Upper lobe of left lung (tissue), 6 donors: ENCODE results near the gene RRM1. TPM values are rescaled to one million over a fixed set of nuclear protein-coding genes. Genes with fewer than 3 reads are reported as not detected.
"Not testable (repeated sequence)": the region's sequence is repeated elsewhere in the genome, so short reads cannot be mapped to it uniquely, and the experiment has no call there.

Experiments
- ATAC-seq, 2 donors: fragments of 200-7000 bp; cut with Tn5 transposase; one replicate each; pipeline ENCODE4 v1.9.1; 2022; ENCODE audit warnings: mild to moderate bottlenecking in 2 of 2, moderate library complexity in 2 of 2; ENCODE audit not compliant: low FRiP score in 2 of 2
- DNase-seq, 2 donors: peaks; one replicate each; pipeline ENCODE4 v3.0.0-alpha.2; 2019 to 2020
- H3K27ac ChIP-seq, 4 donors: fragments of 200-600 bp; sonication (generic); one replicate each; pipeline ENCODE4 v1.5.1; 2016 to 2019
- H3K27me3 ChIP-seq, 4 donors: fragments of 200-600 bp; sonication (generic); one replicate each; pipeline ENCODE4 v1.5.1; 2017 to 2019
- H3K36me3 ChIP-seq, 4 donors: fragments of 200-600 bp; sonication (generic); one replicate each; pipeline ENCODE4 v1.5.1; 2016 to 2019
- H3K4me1 ChIP-seq, 4 donors: fragments of 200-600 bp; sonication (generic); one replicate each; pipeline ENCODE4 v1.5.1; 2018 to 2019
- H3K4me3 ChIP-seq, 4 donors: fragments of 200-600 bp; sonication (generic); one replicate each; pipeline ENCODE4 v1.5.1; 2017 to 2019; ENCODE audit warnings: mild to moderate bottlenecking in 2 of 4, moderate library complexity in 1 of 4
- H3K9me3 ChIP-seq, 4 donors: fragments of 200-600 bp; sonication (generic); one replicate each; pipeline ENCODE4 v1.5.1; 2018 to 2019
- CTCF ChIP-seq, 6 experiments: fragments of 450-650 bp in 4 of 6; fragments of 200-600 bp in 2 of 6; sonication (generic) in 2 of 6; IDR thresholded peaks; one replicate each; pipeline ENCODE4 v1.5.1; 2016 to 2019; ENCODE audit warnings: antibody characterized with exemption in 6 of 6
- EP300 ChIP-seq, 4 donors: sonication (generic); formaldehyde crosslinking; IDR thresholded peaks; one replicate each; pipeline ENCODE4 v1.5.1; 2017; ENCODE audit warnings: antibody characterized with exemption in 4 of 4, control low read depth in 2 of 4
- POLR2A ChIP-seq, 4 donors: fragments of 450-650 bp; IDR thresholded peaks; one replicate each; pipeline ENCODE4 v1.5.1; 2016 to 2017; ENCODE audit warnings: antibody characterized with exemption in 4 of 4, mild to moderate bottlenecking in 2 of 4
- POLR2AphosphoS5 ChIP-seq, 2 donors: sonication (generic); formaldehyde crosslinking; IDR thresholded peaks; one replicate each; pipeline ENCODE4 v1.5.1; 2017; ENCODE audit warnings: antibody characterized with exemption in 2 of 2
- WGBS, 2 donors: methylation state at CpG; one replicate each; pipeline ENCODE4 v1.1.5; 2017 to 2018; 5-methylcytosine and 5-hydroxymethylcytosine counted together
- total RNA-seq, 6 donors: library from RNA; depleted of rRNA in 4 of 6; stranded (reverse); fragments of >200 nt in 4 of 6; gene quantifications; one replicate each; pipeline versions ENCODE4 v1.1.0 to v1.2.1, GENCODE V29; 2016 to 2021
- donor health status: DM: no; HTN: no; CAD: no; lungs with moderate emphysema.
- donor health status: DM: no; HTN: yes; CAD: no; lungs with severe emphysema.

Gene RRM1
- total RNA-seq, 6 donors from 2014 or later: 9.8 to 30.5 (median 25.4) TPM

- Histone ChIP-seq H3K27ac (no peak overlapping the region), H3K4me1 (no peaks in the 10 kb centered on the region), H3K4me3 (no peak overlapping the region), H3K9me3 (no peaks in the 10 kb centered on the region), H3K36me3 (peaks cover 7 to 87% (median 42%) of the 10 kb centered on the region in 4 donors), H3K27me3 (no peaks in the 10 kb centered on the region)
- ATAC-seq: no peak
- 88 to 94% methylated on average over 6 of the region's 6 CpGs for WGBS, 2 donors
- no peak for TF ChIP-seq EP300 (IDR thresholded peaks at IDR 0.05)
- TF ChIP-seq CTCF (IDR thresholded peaks at IDR 0.05): no peak
- TF ChIP-seq POLR2A (IDR thresholded peaks at IDR 0.05): no peak
- no peak for TF ChIP-seq POLR2AphosphoS5 (IDR thresholded peaks at IDR 0.05)
- no peak for DNase-seq
Observed at GRCh38 chr11:4125141-4125540, 30.5 kb downstream of the RRM1 start.

DNA sequence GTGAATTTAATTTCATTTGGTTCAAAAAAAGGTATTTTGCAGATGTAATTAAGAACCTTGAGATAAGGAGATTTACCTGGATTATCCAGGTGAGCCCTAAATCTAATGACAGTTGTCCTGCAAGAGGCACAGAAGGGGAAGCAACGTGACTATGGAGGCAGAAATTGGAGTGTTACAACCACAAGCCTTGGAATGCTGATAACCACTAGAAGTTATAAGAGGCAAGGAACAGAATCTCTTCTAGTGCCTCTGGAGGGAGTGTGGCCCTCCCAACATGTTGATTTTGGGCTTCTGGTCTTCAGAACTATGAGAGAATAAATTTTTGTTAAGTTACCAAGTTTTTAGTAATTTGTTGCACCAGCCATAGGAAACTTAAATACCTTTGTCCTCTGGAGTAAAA, 32.8 kb downstream of the RRM1 start:
- Histone ChIP-seq H3K27me3 (no peaks in the 10 kb centered on the region), H3K4me3 (no peak overlapping the region), H3K9me3 (no peaks in the 10 kb centered on the region), H3K27ac (no peak overlapping the region), H3K36me3 (peaks cover 7 to 77% (median 33%) of the 10 kb centered on the region in 4 donors), H3K4me1 (no peaks in the 10 kb centered on the region)
- TF ChIP-seq EP300 (IDR thresholded peaks at IDR 0.05) (no peak), CTCF (IDR thresholded peaks at IDR 0.05) (no peak), POLR2AphosphoS5 (IDR thresholded peaks at IDR 0.05) (no peak), POLR2A (IDR thresholded peaks at IDR 0.05) (no peak)
- DNase-seq (no peak), ATAC-seq (no peak)
- 62 to 69% methylated on average over 1 of the region's 1 CpG for WGBS, 2 donors

- not testable (repeated sequence) for H3K27ac ChIP-seq, H3K9me3 ChIP-seq, ATAC-seq, H3K4me3 ChIP-seq, H3K27me3 ChIP-seq, H3K4me1 ChIP-seq, DNase-seq
- peaks cover 3 to 72% (median 18%) of the 10 kb centered on the region in 4 donors for H3K36me3 ChIP-seq
- WGBS, 2 donors: 82 to 90% methylated on average over 4 of the region's 4 CpGs
Observed at GRCh38 chr11:4130219-4130618, 35.6 kb downstream of the RRM1 start.

DNA sequence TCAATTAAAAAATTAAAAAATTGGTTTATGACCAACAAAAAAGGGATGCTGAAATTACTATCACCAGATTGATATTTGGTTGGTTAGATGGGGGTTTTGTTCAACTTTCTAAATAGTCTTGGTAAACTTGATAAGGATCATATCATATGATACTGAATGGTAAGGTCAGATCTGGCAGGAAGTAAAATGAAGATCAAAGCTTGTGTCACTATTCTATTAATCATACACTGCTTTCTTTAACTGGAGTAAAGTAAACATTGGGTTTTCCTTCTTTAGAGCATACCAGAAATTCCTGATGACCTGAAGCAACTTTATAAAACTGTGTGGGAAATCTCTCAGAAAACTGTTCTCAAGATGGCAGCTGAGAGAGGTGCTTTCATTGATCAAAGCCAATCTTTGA, 40.2 kb downstream of the RRM1 start:
- DNase-seq: no peak
- Histone ChIP-seq H3K27me3 (no peaks in the 10 kb centered on the region), H3K36me3 (peaks cover 6 to 61% (median 11%) of the 10 kb centered on the region in 4 donors), H3K4me1 (peaks cover 0 to 4% (median 2%) of the 10 kb centered on the region in 4 donors), H3K27ac (no peak overlapping the region), H3K9me3 (peaks cover 0 to 1% (median 0%) of the 10 kb centered on the region in 4 donors), H3K4me3 (no peak overlapping the region)
- TF ChIP-seq POLR2A (IDR thresholded peaks at IDR 0.05) (no peak), EP300 (IDR thresholded peaks at IDR 0.05) (no peak), POLR2AphosphoS5 (IDR thresholded peaks at IDR 0.05) (no peak), CTCF (IDR thresholded peaks at IDR 0.05) (no peak)
- ATAC-seq: no peak

GRCh38 chr11:4138497-4138896, 43.9 kb downstream of the RRM1 start:
- Histone ChIP-seq H3K27ac (no peak overlapping the region), H3K4me3 (no peak overlapping the region), H3K9me3 (peaks cover 0 to 4% (median 0%) of the 10 kb centered on the region in 4 donors), H3K36me3 (peaks cover 6 to 67% (median 14%) of the 10 kb centered on the region in 4 donors), H3K4me1 (peaks cover 0 to 4% (median 2%) of the 10 kb centered on the region in 4 donors), H3K27me3 (no peaks in the 10 kb centered on the region)
- ATAC-seq (no peak), DNase-seq (no peak)
- 92 to 95% methylated on average over 1 of the region's 1 CpG for WGBS, 2 donors
- no peak for TF ChIP-seq CTCF (IDR thresholded peaks at IDR 0.05)
- TF ChIP-seq POLR2AphosphoS5 (IDR thresholded peaks at IDR 0.05): no peak
- TF ChIP-seq POLR2A (IDR thresholded peaks at IDR 0.05): no peak
- no peak for TF ChIP-seq EP300 (IDR thresholded peaks at IDR 0.05)
